Left colon (tissue), 2 donors: ENCODE measurements around the gene LSM14B. TPM values are rescaled to one million over a fixed set of nuclear protein-coding genes. Genes with fewer than 3 reads are reported as not detected.
"Not testable (repeated sequence)": the region's sequence is repeated elsewhere in the genome, so short reads cannot be mapped to it uniquely, and the experiment has no call there.

Experiments
- ATAC-seq: fragments of 200-7000 bp; cut with Tn5 transposase; one replicate; pipeline ENCODE4 v1.9.1; 2020; ENCODE audit warnings: mild to moderate bottlenecking, moderate library complexity
- DNase-seq, 2 donors: peaks; one replicate each; pipeline ENCODE4 v3.0.0-alpha.2; 2020
- intact Hi-C, 2 donors: fragments of 100-400 bp; cut with DNase I in 1 of 2; cut with micrococcal nuclease in 1 of 2; formaldehyde crosslinking; loops; one replicate each; pipeline versions ENCODE4 v1.11.2 to v1.14.0; 2022; cut with DNase I, micrococcal nuclease
- total RNA-seq, 2 donors: library from RNA; stranded (reverse); fragmentation: NEBNext Ultra II Directional; extraction: Animal tissue kit (Norgen Biotek cat#: 25700); gene quantifications; one replicate each; pipeline ENCODE4 v1.2.1, GENCODE V29; 2021
- donor health status: DM: no; HTN: no; CAD: no.
- donor health status: DM: yes; HTN: yes; CAD: no.

Gene LSM14B
- total RNA-seq, 2 donors from 2014 or later, result 33.0 to 36.3 TPM

GRCh38 chr20:62141043-62141396 lies 18.7 kb downstream of the LSM14B start:
- ATAC-seq (no peak), DNase-seq (no peak)
- intact Hi-C loops, result loop anchor here in 1 of 2 donors (5.0 kb wide), 1 partner anchor 79 kb away; no protein-coding TSS in a partner anchor

DNA sequence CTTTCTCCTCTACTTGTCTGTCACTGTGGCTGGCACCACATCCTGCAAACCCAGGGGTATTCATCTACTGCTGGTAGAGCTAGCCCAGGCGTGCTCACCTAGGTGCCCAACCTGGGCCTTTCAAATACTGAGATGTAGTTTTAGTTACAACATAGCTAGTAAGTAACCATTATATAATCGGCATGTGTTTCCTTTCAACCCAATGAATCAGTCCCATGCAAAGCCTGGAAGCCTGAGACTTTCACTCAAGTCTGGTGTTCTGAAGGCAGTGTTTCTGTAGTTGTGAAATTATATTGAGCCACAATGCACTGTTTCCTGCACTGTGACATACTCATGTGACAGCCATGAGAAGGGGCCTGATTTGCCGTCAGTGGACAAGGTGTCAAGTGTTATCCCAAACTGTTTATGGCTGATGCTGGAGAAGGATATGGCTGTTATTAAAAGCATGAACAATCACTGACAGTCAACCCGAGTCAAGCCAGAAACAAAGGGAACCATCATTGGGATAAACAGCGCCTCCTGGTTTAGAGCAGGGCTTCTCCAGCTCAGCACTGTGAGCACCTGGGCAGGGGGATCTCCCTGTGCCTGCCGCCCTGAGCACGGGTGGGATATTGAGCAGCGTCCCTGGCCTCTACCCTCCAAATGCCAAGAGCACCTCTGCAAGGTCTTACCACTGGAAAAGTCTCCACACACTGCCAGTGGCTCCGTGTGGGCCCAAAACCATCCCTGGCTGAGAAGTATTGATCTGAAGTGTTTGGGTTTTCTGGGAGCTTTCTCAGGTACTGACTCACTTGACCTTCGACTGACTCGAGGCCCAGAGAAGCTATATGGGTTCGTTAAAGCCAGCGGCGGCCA lies 19.3 kb downstream of the LSM14B start:
- intact Hi-C loops, result loop anchor here in 1 of 2 donors (5.0 kb wide), 1 partner anchor 79 kb away; no protein-coding TSS in a partner anchor
- peak; percentile 21 for ATAC-seq
- DNase-seq, result peak in 1 of 2 donors; percentile 30

GRCh38 chr20:62142252-62143080 lies 20.2 kb downstream of the LSM14B start:
- DNase-seq (peak in 1 of 2 donors; percentile 41), ATAC-seq (peak; percentile 28)
- intact Hi-C loops, result loop anchor here in 1 of 2 donors (5.0 kb wide), 1 partner anchor 80 kb away; no protein-coding TSS in a partner anchor

- intact Hi-C loops, result loop anchor here in 1 of 2 donors (5.0 kb wide), 1 partner anchor 81 kb away; no protein-coding TSS in a partner anchor
- ATAC-seq, result peak; percentile 88
- peak; percentile 74 to 90 for DNase-seq
These were observed 21.0 kb downstream of the LSM14B start, which contains the start of the genes PSMA7 and SS18L1 for GRCh38 chr20:62143081-62143956. TSS of gene PSMA7 (minus strand) at chr20:62143394. CDS start at chr20:62143303, 91 bp downstream. TSS of gene SS18L1 (plus strand) at chr20:62143769. CDS start at chr20:62143821, 52 bp downstream.

GRCh38 chr20:62143957-62144825 lies 21.9 kb downstream of the LSM14B start:
- ATAC-seq, result peak; percentile 45
- intact Hi-C loops, result loop anchor here in 1 of 2 donors (5.0 kb wide), 1 partner anchor 82 kb away; no protein-coding TSS in a partner anchor

DNA sequence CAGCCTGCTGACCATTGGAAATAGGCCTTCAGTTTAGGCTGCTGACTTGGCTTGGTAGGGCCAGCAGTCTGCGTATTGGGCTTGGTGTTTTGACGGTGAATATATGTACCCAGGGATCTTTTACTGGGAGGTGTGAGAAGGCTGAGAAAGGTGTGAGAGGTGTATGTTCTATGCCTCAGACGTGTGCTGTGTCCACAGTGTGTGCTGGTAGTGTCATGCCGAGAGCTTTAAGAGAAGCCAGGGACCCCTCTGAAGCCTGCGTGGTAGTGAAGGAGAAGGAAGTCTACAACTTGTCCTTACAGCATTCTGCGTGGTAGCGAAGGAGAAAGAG lies 23.4 kb downstream of the LSM14B start:
- intact Hi-C loops, result no loop called here
- DNase-seq, result no peak
- ATAC-seq, result no peak

More at GRCh38 chr20:62143957-62144825, 21.9 kb downstream of the LSM14B start:
- peak; percentile 59 to 75 for DNase-seq

DNA sequence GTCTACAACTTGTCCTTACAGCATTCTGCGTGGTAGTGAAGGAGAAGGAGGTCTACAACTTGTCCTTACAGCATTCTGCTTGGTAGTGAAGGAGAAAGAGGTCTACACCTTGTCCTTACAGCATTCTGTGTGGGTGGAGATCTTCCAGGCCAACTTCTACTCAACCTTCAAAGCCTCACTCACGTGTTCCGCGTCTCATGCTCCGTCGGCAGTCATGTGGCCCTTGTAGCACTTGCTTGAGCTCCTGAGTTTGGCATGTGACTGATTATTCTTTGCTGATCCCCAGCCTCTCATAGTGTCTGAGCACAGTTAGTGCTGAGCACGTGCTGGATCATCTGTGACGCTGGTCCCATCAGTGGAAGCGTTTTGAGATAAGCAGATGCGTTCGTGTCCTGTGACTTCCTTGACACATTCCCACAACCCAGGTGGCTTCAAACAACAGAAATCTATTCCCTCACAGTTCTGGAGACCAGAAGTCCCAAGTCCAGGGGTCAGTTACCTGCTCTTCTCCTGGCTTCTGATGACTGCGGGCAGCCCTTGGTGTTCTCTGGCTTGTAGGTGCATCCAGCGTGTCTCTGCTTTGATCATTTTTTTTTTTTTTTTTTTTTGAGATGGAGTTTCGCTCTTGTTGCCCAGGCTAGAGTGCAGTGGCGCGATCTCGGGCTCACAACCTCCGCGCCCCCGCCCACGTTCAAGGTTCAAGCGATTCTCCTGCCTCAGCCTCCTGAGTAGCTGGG lies 23.9 kb downstream of the LSM14B start:
- ATAC-seq, result no peak
- DNase-seq, result no peak
- intact Hi-C loops, result no loop called here

DNA sequence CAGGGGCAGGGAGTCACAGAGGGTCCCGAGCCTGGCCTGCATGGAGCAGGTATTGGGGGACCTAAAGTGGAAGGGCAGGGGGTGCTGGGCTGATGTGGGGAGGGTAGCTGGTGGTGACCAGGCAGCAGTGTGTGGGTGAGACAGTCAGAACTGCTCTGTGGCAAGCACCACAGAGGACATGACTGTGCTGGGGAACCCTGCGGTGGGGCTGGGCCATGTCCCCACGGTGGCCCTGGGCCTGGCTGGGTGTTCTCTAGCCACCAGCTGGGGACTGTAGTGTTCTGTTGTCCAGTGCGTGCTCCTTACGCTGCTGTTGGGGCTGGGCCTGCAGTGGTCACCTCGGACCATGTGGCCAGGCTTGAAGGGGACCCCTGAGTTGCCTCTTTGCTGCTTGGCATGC lies 24.9 kb downstream of the LSM14B start:
- intact Hi-C loops, result no loop called here
- ATAC-seq, result no peak
- no peak for DNase-seq

- intact Hi-C loops, result no loop called here
These were observed 25.3 kb downstream of the LSM14B start for GRCh38 chr20:62147528-62147927.

DNA sequence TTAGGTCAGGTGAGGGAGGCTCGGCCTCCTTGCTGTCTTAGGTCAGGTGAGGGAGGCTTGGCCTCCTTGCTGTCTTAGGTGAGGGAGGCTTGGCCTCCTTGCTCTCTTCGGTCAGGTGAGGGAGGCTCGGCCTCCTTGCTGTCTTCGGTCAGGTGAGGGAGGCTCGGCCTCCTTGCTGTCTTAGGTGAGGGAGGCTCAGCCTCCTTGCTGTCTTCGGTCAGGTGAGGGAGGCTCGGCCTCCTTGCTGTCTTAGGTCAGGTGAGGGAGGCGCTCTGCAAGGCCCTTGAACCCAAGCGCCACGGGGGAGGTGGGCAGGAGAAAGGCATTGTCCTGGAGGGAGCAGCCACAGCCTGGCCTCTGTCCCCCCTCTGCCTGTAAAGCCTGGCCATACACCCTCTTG lies 26.1 kb downstream of the LSM14B start:
- DNase-seq, intact Hi-C loops, ATAC-seq: not testable (repeated sequence)

More at GRCh38 chr20:62147528-62147927, 25.3 kb downstream of the LSM14B start:
- no peak for ATAC-seq
- DNase-seq, result no peak

DNA sequence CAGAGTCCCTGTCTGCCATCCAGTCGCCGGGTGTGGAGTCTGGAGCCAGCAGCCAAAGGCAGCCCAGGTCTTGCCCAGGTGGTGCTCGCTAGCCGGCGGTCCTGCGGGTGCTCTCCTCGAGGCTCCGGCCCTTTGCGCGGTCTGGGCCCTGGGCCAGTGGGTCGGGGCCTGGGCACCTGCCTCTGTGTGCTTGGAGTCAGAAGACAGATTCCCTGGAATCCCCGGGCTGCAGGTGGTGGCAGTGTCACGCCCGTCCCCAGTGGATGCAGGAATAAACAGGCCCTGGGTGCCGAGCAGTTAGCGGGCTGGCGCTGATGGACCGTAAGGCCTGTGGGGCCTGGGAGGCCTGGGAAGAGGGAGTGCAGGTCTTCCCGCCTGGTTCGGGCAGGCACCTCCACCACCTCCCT lies 26.6 kb downstream of the LSM14B start:
- ATAC-seq, result no peak
- DNase-seq, result no peak
- intact Hi-C loops, result no loop called here

DNA sequence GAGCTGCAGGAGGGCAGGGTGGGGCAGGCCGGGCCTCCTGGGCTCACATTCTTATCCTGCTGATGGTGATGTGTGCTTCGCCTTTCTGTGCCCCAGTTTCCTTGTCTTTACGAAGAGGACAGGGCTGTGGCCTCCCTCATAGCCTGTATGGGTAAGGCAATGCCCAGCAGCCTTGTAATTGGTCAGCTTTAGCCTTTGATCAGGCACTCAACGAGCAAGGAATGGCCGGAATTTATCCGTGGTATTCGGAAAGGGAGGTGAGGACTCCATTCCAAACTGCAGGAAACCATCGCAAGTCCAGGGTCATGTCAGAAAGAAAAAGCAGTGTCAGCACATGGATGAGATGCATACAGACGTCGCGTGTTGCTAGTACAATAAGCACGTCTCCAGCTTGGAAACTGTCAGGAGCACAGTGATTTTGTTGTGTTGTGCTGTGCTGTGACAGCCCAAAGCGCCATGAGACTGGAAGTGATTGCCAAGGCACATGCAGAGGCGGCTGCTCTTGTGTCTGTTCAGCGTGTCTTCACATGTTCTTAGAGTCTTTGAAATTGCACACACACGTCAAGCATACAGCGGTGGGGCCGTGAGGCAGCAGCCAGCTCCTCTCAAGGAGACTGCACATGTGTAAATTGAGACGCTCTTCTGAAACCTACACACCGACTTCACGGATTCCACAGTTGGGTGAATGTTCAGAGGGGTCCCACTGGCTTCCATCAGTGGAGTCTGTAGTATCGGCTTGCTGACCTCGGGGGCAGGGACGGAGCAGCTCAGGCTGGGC lies 27.4 kb downstream of the LSM14B start:
- DNase-seq, result no peak
- intact Hi-C loops, result no loop called here
- no peak for ATAC-seq

DNA sequence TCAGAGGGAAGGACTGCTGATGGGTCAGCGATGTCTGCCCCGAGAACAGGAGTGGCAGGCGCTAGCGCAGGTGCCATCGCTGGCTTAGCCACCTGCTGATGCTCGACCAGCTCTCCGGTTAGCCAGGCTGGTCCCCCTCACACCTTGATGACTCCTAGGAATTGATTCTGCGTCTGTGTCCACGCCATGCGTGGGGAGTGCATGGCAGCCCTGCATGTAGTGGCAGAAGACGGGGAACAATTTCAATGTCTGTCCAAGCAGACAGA lies 28.0 kb downstream of the LSM14B start:
- ATAC-seq (no peak), DNase-seq (no peak)
- intact Hi-C loops, result no loop called here

DNA sequence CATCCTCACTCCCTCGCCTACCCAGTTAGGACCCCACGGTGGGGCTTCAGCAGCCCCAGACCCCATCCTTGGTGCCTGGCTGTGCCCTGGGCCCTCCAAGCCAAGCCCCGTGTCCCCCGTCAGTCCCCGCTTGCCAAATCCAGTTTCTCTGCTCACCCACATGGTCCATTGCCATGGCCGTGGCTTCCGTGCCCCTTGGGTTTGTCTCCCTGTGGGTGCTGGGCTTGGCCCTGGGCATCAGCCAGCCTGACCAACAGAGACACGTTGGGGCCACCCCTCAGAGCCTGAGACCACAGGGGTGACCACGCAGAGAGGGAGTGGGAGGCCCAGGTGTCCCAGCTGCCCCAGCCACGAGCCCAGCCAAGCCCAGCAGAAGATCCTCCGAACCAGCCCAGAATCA lies 28.9 kb downstream of the LSM14B start:
- intact Hi-C loops, result no loop called here
- ATAC-seq (no peak), DNase-seq (no peak)

GRCh38 chr20:62151835-62152364 lies 29.6 kb downstream of the LSM14B start:
- ATAC-seq (no peak), DNase-seq (no peak)
- intact Hi-C loops, result no loop called here
